Right ventricle myocardium superior (tissue), 1 donor: ENCODE results near the gene MFSD12. TPM values are rescaled to one million over a fixed set of nuclear protein-coding genes. Genes with fewer than 3 reads are reported as not detected.
A peak's percentile ranks its signal among the peaks of the same experiment; 100 is the strongest.
"Not testable (repeated sequence)": the region's sequence is repeated elsewhere in the genome, so short reads cannot be mapped to it uniquely, and the experiment has no call there.

Experiments used
- ATAC-seq: fragments of 200-7000 bp; cut with Tn5 transposase; one replicate; pipeline ENCODE4 v1.9.1; 2020; ENCODE audit warnings: mild to moderate bottlenecking; ENCODE audit not compliant: poor library complexity
- DNase-seq: peaks from one replicate; pipeline ENCODE4 v3.0.0-alpha.2; 2020
- intact Hi-C: fragments of 100-400 bp; cut with DNase I; formaldehyde crosslinking; loops from one replicate; pipeline ENCODE4 v1.11.2; 2022
- total RNA-seq: library from RNA; stranded (reverse); fragmentation: NEBNext Ultra II Directional; extraction: Animal tissue kit (Norgen Biotek cat#: 25700); gene quantifications from one replicate; pipeline ENCODE4 v1.2.1, GENCODE V29; 2021
- donor health status: DM: no; HTN: yes; CAD: no; lungs with severe emphysema.

MFSD12 gene
- total RNA-seq, 1 donor from 2014 or later = 21.7 TPM

- intact Hi-C loops = no loop called here
- no peak for DNase-seq
Observed at GRCh38 chr19:3516675-3517207, 40.6 kb downstream of the MFSD12 start.

DNA sequence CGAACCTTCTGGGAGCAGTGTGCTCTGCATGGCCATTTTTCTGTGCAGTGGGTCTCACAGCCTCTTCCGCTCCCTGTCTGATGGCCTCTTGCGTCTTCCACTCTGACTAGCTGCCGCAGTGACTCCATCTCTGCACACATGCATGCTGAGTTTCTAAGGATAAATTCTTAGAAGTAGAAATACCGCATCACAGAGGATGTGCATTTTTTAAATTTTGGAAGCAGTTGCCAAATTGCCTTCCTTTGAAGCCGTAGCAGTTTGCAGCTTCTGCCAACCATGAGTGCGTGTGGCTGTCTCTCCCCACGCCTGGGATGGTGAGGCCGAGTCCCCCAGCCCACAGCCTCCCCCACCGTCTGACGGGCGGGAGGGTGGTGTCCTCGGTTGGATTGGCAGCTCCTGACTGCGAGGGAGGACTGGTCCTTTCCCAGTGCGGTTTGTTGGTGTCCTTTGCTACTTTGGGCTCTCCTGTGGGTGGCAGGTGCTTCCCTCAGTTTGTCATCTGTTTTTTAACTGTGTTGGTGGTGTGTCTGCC is 41.4 kb downstream of the MFSD12 start:
- intact Hi-C loops = no loop called here
- DNase-seq = no peak
- ATAC-seq = no peak

More at GRCh38 chr19:3516675-3517207, 40.6 kb downstream of the MFSD12 start:
- ATAC-seq = no peak

GRCh38 chr19:3514930-3515329 is 42.5 kb downstream of the MFSD12 start:
- no peak for DNase-seq
- intact Hi-C loops = no loop called here

DNA sequence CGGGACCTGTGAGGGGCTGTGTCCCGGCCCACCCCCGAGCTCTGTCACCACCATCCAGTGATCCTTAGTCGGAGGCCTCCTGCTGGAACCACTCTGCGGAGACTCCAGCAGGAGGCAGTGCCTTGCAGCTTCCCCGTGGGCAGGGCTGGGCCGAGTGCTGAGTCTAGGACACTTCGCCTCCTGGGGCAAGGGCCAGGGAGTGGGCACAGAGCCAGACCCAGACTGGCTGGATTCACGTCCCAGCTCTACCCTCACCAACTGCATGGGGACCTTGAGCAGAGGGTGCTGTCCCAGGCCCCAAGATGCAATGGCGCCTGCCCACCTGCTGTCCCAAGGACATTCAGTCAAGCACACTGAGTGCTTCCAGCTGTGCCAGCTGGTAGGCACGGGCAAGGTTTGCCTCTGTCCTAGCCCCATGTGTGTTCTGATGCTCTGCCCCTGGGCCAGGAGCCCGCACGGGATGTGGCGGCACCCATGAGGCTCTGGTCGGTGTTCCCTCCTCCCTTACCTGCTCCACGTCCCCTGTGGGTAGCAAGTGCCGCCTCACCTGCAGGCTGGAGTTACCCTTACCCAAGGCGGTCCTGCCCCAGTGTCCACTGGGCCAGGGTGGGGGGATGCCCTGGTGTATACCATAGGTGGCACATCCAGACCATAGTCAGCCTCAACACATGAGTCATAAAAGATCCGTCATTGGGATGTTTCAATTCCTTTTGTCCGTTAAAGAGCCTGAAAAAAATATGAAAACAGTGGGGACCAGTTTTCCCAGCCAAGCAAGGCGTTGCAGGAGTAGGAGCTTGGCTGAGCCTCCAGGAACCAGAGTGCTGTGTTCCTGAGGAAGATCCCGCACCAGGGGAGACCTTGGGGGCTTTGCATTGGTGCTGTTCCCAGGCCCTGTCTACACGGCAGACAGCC is 43.9 kb downstream of the MFSD12 start:
- DNase-seq = peak; percentile 71

More at GRCh38 chr19:3514930-3515329, 42.5 kb downstream of the MFSD12 start:
- ATAC-seq = no peak

GRCh38 chr19:3512562-3513228 is 44.7 kb downstream of the MFSD12 start:
- ATAC-seq (no peak), DNase-seq (no peak)
- intact Hi-C loops = no loop called here

More for the DNA sequence above, 43.9 kb downstream of the MFSD12 start:
- peak; percentile 56 for ATAC-seq
- intact Hi-C loops = no loop called here

GRCh38 chr19:3511506-3512251 is 45.7 kb downstream of the MFSD12 start:
- intact Hi-C loops = no loop called here
- ATAC-seq (no peak), DNase-seq (no peak)

DNA sequence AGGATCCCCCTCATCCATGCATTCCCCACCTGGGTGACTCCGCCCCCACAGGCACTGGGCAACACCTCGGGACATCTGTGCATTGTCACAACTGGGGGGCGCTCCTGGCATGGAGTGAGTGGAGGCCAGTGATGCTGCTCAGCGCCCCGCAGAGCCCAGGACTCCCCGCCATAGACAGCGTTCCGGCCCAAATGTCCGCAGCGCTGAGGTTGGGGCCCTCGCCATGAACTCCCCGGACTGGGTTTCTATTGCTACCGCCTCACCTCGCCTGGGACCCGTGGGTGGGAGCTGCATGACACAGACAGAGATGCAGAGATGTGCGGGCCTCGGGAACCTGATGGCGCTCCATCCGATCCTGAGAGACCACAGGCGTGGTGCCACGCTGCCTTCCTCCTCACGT is 46.7 kb downstream of the MFSD12 start:
- DNase-seq (no peak), ATAC-seq (no peak)
- intact Hi-C loops = no loop called here

- ATAC-seq (no peak), DNase-seq (no peak)
- intact Hi-C loops = no loop called here
Observed at GRCh38 chr19:3509566-3509989, 47.8 kb downstream of the MFSD12 start.

- DNase-seq = no peak
- no peak for ATAC-seq
- intact Hi-C loops = no loop called here
Observed at GRCh38 chr19:3508771-3509535, 48.4 kb downstream of the MFSD12 start.

DNA sequence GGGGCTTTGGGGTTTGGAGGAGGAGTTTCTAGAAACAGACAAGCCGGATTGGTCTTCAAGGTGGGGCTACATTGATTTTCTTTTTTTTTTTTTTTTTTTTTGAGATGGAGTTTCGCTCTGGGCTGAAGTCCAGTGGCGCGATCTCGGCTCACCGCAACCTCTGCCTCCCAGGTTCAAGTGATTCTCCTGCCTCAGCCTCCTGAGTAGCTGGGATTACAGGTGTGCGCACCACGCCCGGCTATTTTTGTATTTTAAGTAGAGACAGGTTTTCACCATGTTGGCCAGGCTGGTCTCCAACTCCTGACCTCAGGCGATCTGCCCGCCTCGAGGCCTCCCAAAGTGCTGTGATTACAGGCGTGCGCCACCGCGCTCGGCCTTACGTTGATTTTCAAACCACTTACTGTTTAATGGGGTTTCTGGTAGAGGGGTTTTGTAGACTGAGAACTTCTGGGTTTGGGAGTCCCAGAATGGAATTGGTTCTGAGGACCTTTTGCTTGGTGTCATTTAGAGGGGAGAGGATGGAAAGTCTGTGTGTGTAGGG is 49.2 kb downstream of the MFSD12 start:
- intact Hi-C loops, DNase-seq, ATAC-seq: not testable (repeated sequence)

GRCh38 chr19:3507371-3508120 is 49.8 kb downstream of the MFSD12 start:
- ATAC-seq (no peak), DNase-seq (no peak)
- intact Hi-C loops = no loop called here

DNA sequence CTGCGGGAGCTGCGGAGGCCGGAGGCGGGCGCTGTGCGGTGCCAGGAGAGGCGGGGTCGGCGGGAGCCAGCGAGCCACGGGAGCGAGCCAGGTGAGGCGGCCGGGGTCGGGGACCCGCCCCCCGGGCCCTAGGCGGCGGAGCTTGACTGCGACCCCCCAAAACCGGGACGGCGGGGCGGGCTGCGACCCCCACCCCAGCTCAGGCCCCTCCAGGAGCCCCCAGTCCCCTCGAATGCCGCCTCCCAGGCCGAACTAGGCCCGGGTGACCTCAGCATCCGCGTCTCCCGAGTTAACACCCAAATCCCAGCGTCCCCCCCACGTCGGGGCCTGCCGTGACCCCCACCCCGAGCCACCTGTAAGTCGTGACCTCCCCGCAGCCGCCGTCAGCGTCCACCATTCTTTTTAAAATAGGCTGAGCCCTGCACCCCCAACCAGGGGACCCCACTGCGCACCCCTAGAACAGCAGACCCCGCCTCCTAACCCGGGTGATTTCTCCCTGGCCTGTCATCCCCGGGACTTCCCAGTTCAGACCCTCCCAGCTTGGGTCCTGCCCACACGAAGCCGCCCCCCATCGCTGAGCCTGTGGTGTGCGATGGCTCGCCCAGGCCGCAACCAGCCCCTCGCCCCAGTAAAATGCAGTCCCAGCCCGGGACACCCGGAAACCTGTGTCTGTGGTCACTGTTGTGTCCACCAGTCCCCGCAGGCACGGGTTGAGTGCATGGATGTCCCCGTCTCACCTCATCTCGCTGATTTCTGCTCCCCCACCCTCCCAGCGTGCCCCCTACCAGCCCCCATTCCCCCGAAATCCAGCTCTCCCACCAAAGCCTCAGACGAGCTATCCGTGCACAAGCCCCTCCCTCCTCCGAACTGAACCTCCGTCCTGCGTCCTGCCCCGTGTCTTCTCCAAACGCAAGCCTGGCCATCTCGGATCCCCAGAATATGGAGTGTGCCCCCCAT is 50.7 kb downstream of the MFSD12 start:
- ATAC-seq (peak; percentile 5), DNase-seq (peak; percentile 66)
- intact Hi-C loops = no loop called here

GRCh38 chr19:3505598-3506383 is 51.6 kb downstream of the MFSD12 start, which contains the start of gene FZR1:
Gene FZR1, plus strand, starts transcription at chr19:3506311. Its CDS starts 16,679 bp downstream, at chr19:3522990.
- intact Hi-C loops = no loop called here
- DNase-seq (peak; percentile 100), ATAC-seq (peak; percentile 97)

DNA sequence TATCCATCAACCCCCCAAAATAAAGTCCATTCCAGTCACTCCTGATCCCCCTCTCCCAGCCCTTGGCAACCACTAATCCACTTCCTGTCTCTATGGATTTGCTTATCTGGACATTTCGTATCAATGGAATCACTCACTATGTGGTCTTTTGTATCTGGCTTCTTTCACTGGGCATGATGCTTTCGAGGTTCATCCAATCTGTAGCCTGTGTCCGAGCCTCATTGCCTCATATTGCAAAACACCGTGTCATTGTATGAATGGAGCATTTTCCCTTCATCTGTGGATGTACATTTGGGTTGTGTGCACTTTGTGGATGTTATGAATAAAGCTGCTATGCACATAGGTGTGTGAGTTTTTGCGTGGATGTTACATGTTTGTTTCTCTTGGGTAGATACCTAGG is 52.7 kb downstream of the MFSD12 start:
- ATAC-seq (no peak), DNase-seq (no peak)
- intact Hi-C loops = no loop called here

GRCh38 chr19:3503036-3503572 is 54.3 kb downstream of the MFSD12 start:
- intact Hi-C loops = no loop called here
- ATAC-seq = no peak
- DNase-seq = no peak
